ENCODE measurements around the gene ARHGAP44.

GRCh38 chr17:12773153-12773552 is 16.1 kb upstream of the ARHGAP44 start:
- TF ChIP-seq CTCF (IDR thresholded peaks at IDR 0.05) = no peak
- TF ChIP-seq ZFX (IDR thresholded peaks at IDR 0.05; ENCODE audit: borderline replicate concordance) = no peak

Data from 22Rv1 (cell line).